Sigmoid colon (tissue), 7 donors: ENCODE data around the gene GGA1. TPM values are rescaled to one million over a fixed set of nuclear protein-coding genes. Genes with fewer than 3 reads are reported as not detected.

Source experiments
- DNase-seq: peaks from one replicate; pipeline ENCODE4 v3.0.0-alpha.2; 2019
- H3K27ac ChIP-seq, 4 donors: fragments of 200-600 bp; sonication (generic); one replicate each; pipeline ENCODE4 v1.5.1; 2016 to 2019; ENCODE audit warnings: mild to moderate bottlenecking in 1 of 4
- H3K27me3 ChIP-seq, 3 donors: fragments of 200-600 bp; sonication (generic); one replicate each; pipeline ENCODE4 v1.5.1; 2019; ENCODE audit warnings: mild to moderate bottlenecking in 1 of 3
- H3K36me3 ChIP-seq, 4 donors: fragments of 200-600 bp; sonication (generic); one replicate each; pipeline ENCODE4 v1.5.1; 2016 to 2019
- H3K4me1 ChIP-seq, 4 donors: fragments of 200-600 bp; sonication (generic); one replicate each; pipeline ENCODE4 v1.5.1; 2017 to 2019
- H3K4me3 ChIP-seq, 4 donors: fragments of 200-600 bp; sonication (generic); one replicate each; pipeline ENCODE4 v1.5.1; 2017 to 2019; ENCODE audit warnings: mild to moderate bottlenecking in 2 of 4, moderate library complexity in 1 of 4
- H3K9me3 ChIP-seq, 4 donors: fragments of 200-600 bp in 3 of 4; sonication (generic) in 3 of 4; one replicate each; pipeline versions ENCODE4 v1.5.1 to v1.6.1; 2013 to 2019
- CTCF ChIP-seq, 4 experiments: fragments of 450-650 bp in 3 of 4; fragments of 200-600 bp in 1 of 4; IDR thresholded peaks; one replicate each; pipeline ENCODE4 v1.5.1; 2016 to 2019; ENCODE audit warnings: antibody characterized with exemption in 4 of 4, mild to moderate bottlenecking in 3 of 4, moderate library complexity in 2 of 4
- EP300 ChIP-seq, 4 donors: sonication (generic); formaldehyde crosslinking; IDR thresholded peaks; one replicate each; pipeline ENCODE4 v1.6.1; 2017; ENCODE audit warnings: antibody characterized with exemption in 4 of 4
- POLR2A ChIP-seq, 2 donors: fragments of 450-650 bp; IDR thresholded peaks; one replicate each; pipeline ENCODE4 v1.6.1; 2016; ENCODE audit warnings: antibody characterized with exemption in 2 of 2, mild to moderate bottlenecking in 2 of 2, moderate library complexity in 2 of 2
- POLR2AphosphoS5 ChIP-seq, 4 donors: sonication (generic); formaldehyde crosslinking; IDR thresholded peaks; one replicate each; pipeline ENCODE4 v1.6.1; 2017; ENCODE audit warnings: antibody characterized with exemption in 4 of 4
- WGBS, 2 donors: extraction: QIAGEN DNeasy Blood & Tissue Kit; methylation state at CpG; one replicate each; pipeline ENCODE4 v1.1.7; 2013; 5-methylcytosine and 5-hydroxymethylcytosine counted together
- intact Hi-C: fragments of 100-400 bp; cut with DNase I; formaldehyde crosslinking; loops from one replicate; pipeline ENCODE4 v1.15.1; 2023
- polyA plus RNA-seq, 3 donors: library from polyadenylated mRNA; stranded (reverse); fragments of 200-250 nt; gene quantifications; one replicate each; pipeline ENCODE4 v1.2.3, GENCODE V29; 2013
- small RNA-seq, 3 donors: library from RNA; depleted of rRNA; stranded (forward); fragments of <200 nt; gene quantifications; one replicate each; pipeline ENCODE3, GENCODE V24; 2016
- total RNA-seq, 4 donors: library from RNA; depleted of rRNA; stranded (reverse); fragments of >200 nt; gene quantifications; one replicate each; pipeline ENCODE4 v1.1.0, GENCODE V29; 2016
- donor health status: healthy with polysubstance abuse.
- donor health status: Bipolar disorder and iron deficiency.
- donor health status: healthy.

The GGA1 gene
- total and polyA plus RNA-seq, 7 donors, result 25.2 to 77.4 (median 41.3) TPM

DNA sequence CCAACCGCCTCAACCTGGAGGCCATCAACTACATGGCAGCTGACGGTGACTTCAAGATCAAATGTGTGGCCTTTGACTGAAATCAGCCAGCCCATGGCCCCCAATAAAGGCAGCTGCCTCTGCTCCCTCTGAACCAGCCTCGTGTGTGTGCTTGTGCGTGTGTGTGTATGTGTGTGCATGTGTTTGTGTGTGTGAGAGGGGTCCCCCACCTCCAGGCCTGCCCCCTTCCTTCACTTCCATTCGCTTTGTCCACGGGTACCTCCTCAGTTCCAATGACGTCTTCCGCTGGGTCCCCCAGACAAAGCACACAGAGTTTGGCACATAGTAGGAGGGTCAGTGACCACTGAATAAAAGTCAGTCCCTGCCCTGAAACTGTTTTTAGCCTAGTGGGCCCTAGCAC is 71.0 kb downstream of the GGA1 start:
- no peak for TF ChIP-seq POLR2A (IDR thresholded peaks at IDR 0.05)
- no peak for TF ChIP-seq EP300 (IDR thresholded peaks at IDR 0.05)
- no peak for TF ChIP-seq CTCF (IDR thresholded peaks at IDR 0.05)
- no peak for TF ChIP-seq POLR2AphosphoS5 (IDR thresholded peaks at IDR 0.05)
- intact Hi-C loops, result loop anchor here (2.0 kb wide), 2 partner anchors 19 to 55 kb away; no protein-coding TSS in a partner anchor
- Histone ChIP-seq H3K4me1 (peaks cover 0 to 50% (median 42%) of the 10 kb centered on the region in 4 donors), H3K27me3 (no peaks in the 10 kb centered on the region), H3K27ac (peak overlapping the region; percentile 92 to 99 (median 95)), H3K4me3 (no peak overlapping the region), H3K36me3 (peaks cover 0 to 18% (median 6%) of the 10 kb centered on the region in 4 donors), H3K9me3 (no peaks in the 10 kb centered on the region)
- DNase-seq, result no peak
- WGBS, 2 donors, result 88 to 90% methylated on average over 8 of the region's 8 CpGs

- peak overlapping the region in 3 of 4 donors; percentile 40 to 99 (median 97) for H3K27ac ChIP-seq
- intact Hi-C loops, result loop anchor here (2.0 kb wide), 2 partner anchors 20 to 56 kb away; no protein-coding TSS in a partner anchor
- peaks cover 0 to 18% (median 6%) of the 10 kb centered on the region in 4 donors for H3K36me3 ChIP-seq
- no peak for DNase-seq
- 88% methylated on average over 7 of the region's 7 CpGs for WGBS, 2 donors
- no peaks in the 10 kb centered on the region for H3K27me3 ChIP-seq
- TF ChIP-seq POLR2A (IDR thresholded peaks at IDR 0.05) (no peak), CTCF (IDR thresholded peaks at IDR 0.05) (no peak), EP300 (IDR thresholded peaks at IDR 0.05) (no peak)
- no peaks in the 10 kb centered on the region for H3K9me3 ChIP-seq
- H3K4me3 ChIP-seq, result no peak overlapping the region
- H3K4me1 ChIP-seq, result peaks cover 0 to 44% (median 37%) of the 10 kb centered on the region in 4 donors
These were observed 71.7 kb downstream of the GGA1 start for GRCh38 chr22:37680191-37680851.

- no peak for DNase-seq
- Histone ChIP-seq H3K27me3 (no peaks in the 10 kb centered on the region), H3K4me1 (peaks cover 0 to 44% (median 36%) of the 10 kb centered on the region in 4 donors), H3K27ac (peak overlapping the region in 3 of 4 donors; percentile 40 to 99 (median 58)), H3K9me3 (no peaks in the 10 kb centered on the region), H3K4me3 (no peak overlapping the region), H3K36me3 (peaks cover 0 to 18% (median 6%) of the 10 kb centered on the region in 4 donors)
- intact Hi-C loops, result loop anchor here (1.0 to 2.0 kb wide), 3 partner anchors 20 to 56 kb away; no protein-coding TSS in a partner anchor
- TF ChIP-seq POLR2A (IDR thresholded peaks at IDR 0.05) (no peak), EP300 (IDR thresholded peaks at IDR 0.05) (no peak), POLR2AphosphoS5 (IDR thresholded peaks at IDR 0.05) (no peak), CTCF (IDR thresholded peaks at IDR 0.05) (no peak)
- 48 to 73% methylated on average over 2 of the region's 2 CpGs for WGBS, 2 donors
These were observed 72.4 kb downstream of the GGA1 start for GRCh38 chr22:37681001-37681424.

- peak overlapping the region in 3 of 4 donors; percentile 40 to 99 (median 58) for H3K27ac ChIP-seq
- H3K9me3 ChIP-seq, result no peaks in the 10 kb centered on the region
- WGBS, 2 donors, result 7 to 27% methylated on average over 6 of the region's 6 CpGs
- H3K4me3 ChIP-seq, result no peak overlapping the region
- peaks cover 0 to 18% (median 6%) of the 10 kb centered on the region in 4 donors for H3K36me3 ChIP-seq
- H3K4me1 ChIP-seq, result peaks cover 0 to 45% (median 33%) of the 10 kb centered on the region in 4 donors
- intact Hi-C loops, result loop anchor here (1.0 to 2.0 kb wide), 3 partner anchors 21 to 57 kb away; no protein-coding TSS in a partner anchor
- peak; percentile 80 to 92 (median 90) for TF ChIP-seq CTCF (IDR thresholded peaks at IDR 0.05)
- peak in 2 of 4 donors; percentile 17 to 34 for TF ChIP-seq POLR2AphosphoS5 (IDR thresholded peaks at IDR 0.05)
- TF ChIP-seq POLR2A (IDR thresholded peaks at IDR 0.05), result no peak
- no peak for TF ChIP-seq EP300 (IDR thresholded peaks at IDR 0.05)
- H3K27me3 ChIP-seq, result no peaks in the 10 kb centered on the region
- DNase-seq, result peak; percentile 90
These were observed 73.0 kb downstream of the GGA1 start for GRCh38 chr22:37681556-37682049.

Small RNAs within 50 kb of the gene (small RNA-seq; reads per million reads assigned to genes)
- 0 reads per million in 3 donors for gene RF00017
- gene RN7SL385P, result 0 reads per million in 3 donors

Other genes starting within 250 kb of the GGA1 start
- under 1 TPM in 3 of 4 donors, not detected in 1; under 0.01 to 0.55 (median under 0.01) TPM for gene ELFN2, start 181.4 kb upstream of the GGA1 start, total RNA-seq
- gene ELFN2, start 181.4 kb upstream of the GGA1 start, polyA plus RNA-seq, result under 1 TPM in 1 of 3 donors, not detected in 2; 0.31 TPM
- 10 to 100 TPM in 3 of 4 donors, 1 to 10 TPM in 1; 8.0 to 15.3 (median 11.4) TPM for gene MFNG, start 122.5 kb upstream of the GGA1 start, total RNA-seq
- gene MFNG, start 122.5 kb upstream of the GGA1 start, polyA plus RNA-seq, result 10 to 100 TPM in 2 of 3 donors, 1 to 10 TPM in 1; 9.9 to 33.9 (median 10.8) TPM
- gene CARD10, start 89.4 kb upstream of the GGA1 start, total RNA-seq, result 1 to 10 TPM; 2.8 to 8.6 (median 3.5) TPM
- gene CARD10, start 89.4 kb upstream of the GGA1 start, polyA plus RNA-seq, result 10 to 100 TPM; 31.8 to 41.0 (median 37.7) TPM
- gene CDC42EP1, start 48.4 kb upstream of the GGA1 start, total RNA-seq, result 10 to 100 TPM; 14.6 to 28.0 (median 20.7) TPM
- gene CDC42EP1, start 48.4 kb upstream of the GGA1 start, polyA plus RNA-seq, result 10 to 100 TPM; 22.2 to 64.1 (median 24.6) TPM
- not detected for gene LGALS2, start 28.7 kb upstream of the GGA1 start, total RNA-seq
- 100 to 1,000 TPM in 2 of 3 donors, 10 to 100 TPM in 1; 61.9 to 155 (median 147) TPM for gene LGALS2, start 28.7 kb upstream of the GGA1 start, polyA plus RNA-seq
- 1 to 10 TPM; 1.4 to 6.9 (median 4.7) TPM for gene SH3BP1, start 30.8 kb downstream of the GGA1 start, total RNA-seq
- 10 to 100 TPM; 35.4 to 71.2 (median 58.5) TPM for gene SH3BP1, start 30.8 kb downstream of the GGA1 start, polyA plus RNA-seq
- 10 to 100 TPM in 2 of 4 donors, 1 to 10 TPM in 2; 7.5 to 12.8 (median 9.6) TPM for gene PDXP, start 49.9 kb downstream of the GGA1 start, total RNA-seq
- gene PDXP, start 49.9 kb downstream of the GGA1 start, polyA plus RNA-seq, result 10 to 100 TPM; 30.2 to 51.1 (median 48.6) TPM
- gene LGALS1, start 66.8 kb downstream of the GGA1 start, total RNA-seq, result 1,000 to 10,000 TPM in 3 of 4 donors, 100 to 1,000 TPM in 1; 911 to 2,925 (median 2,030) TPM
- 100 to 1,000 TPM; 373 to 487 (median 439) TPM for gene LGALS1, start 66.8 kb downstream of the GGA1 start, polyA plus RNA-seq
- 10 to 100 TPM; 10.7 to 28.2 (median 12.5) TPM for gene NOL12, start 77.5 kb downstream of the GGA1 start, total RNA-seq
- 10 to 100 TPM; 33.1 to 41.4 (median 41.3) TPM for gene NOL12, start 77.5 kb downstream of the GGA1 start, polyA plus RNA-seq
- gene TRIOBP, start 88.2 kb downstream of the GGA1 start, total RNA-seq, result 100 to 1,000 TPM in 3 of 4 donors, 10 to 100 TPM in 1; 82.8 to 140 (median 128) TPM
- 10 to 100 TPM; 51.7 to 61.5 (median 58.7) TPM for gene TRIOBP, start 88.2 kb downstream of the GGA1 start, polyA plus RNA-seq
- 10 to 100 TPM in 1 of 4 donors, 1 to 10 TPM in 3; 5.1 to 14.1 (median 7.7) TPM for gene GCAT, start 199.1 kb downstream of the GGA1 start, total RNA-seq
- 10 to 100 TPM in 2 of 3 donors, 1 to 10 TPM in 1; 6.0 to 12.3 (median 10.2) TPM for gene GCAT, start 199.1 kb downstream of the GGA1 start, polyA plus RNA-seq
- gene GALR3, start 214.5 kb downstream of the GGA1 start, total RNA-seq, result not detected
- gene GALR3, start 214.5 kb downstream of the GGA1 start, polyA plus RNA-seq, result not detected
- gene ANKRD54, start 235.5 kb downstream of the GGA1 start, total RNA-seq, result 10 to 100 TPM; 39.3 to 50.7 (median 45.0) TPM
- 10 to 100 TPM; 12.6 to 25.2 (median 23.0) TPM for gene ANKRD54, start 235.5 kb downstream of the GGA1 start, polyA plus RNA-seq
- gene EIF3L, start 240.6 kb downstream of the GGA1 start, total RNA-seq, result 100 to 1,000 TPM; 366 to 628 (median 532) TPM
- gene EIF3L, start 240.6 kb downstream of the GGA1 start, polyA plus RNA-seq, result 100 to 1,000 TPM; 198 to 331 (median 307) TPM